ENCODE measurements around the gene TSPOAP1. TPM values are rescaled to one million over a fixed set of nuclear protein-coding genes. Genes with fewer than 3 reads are reported as not detected.

Gene TSPOAP1
- polyA plus RNA-seq, 1 of the 3 experiments (the other 2 are of a cell fraction): 0.79 TPM

- H3K4me2 ChIP-seq: no peak overlapping the region
- no peaks in the 10 kb centered on the region for H3K36me3 ChIP-seq (replicated peaks in 1 of 2; ENCODE audit: control insufficient read depth in 1 of 2, insufficient read depth in 2 of 2, low read length in 1 of 2)
- no peak overlapping the region for H3K9ac ChIP-seq
- H3K79me2 ChIP-seq (ENCODE audit: insufficient read depth): no peaks in the 10 kb centered on the region
- POLR2A ChIA-PET: no interaction called here
- CTCF ChIA-PET: no interaction called here
- no peak for DNase-seq
- TF ChIP-seq TEAD4 (IDR thresholded peaks at IDR 0.05; ENCODE audit: borderline replicate concordance, insufficient read depth): no peak
- no peak for TF ChIP-seq TAF1 (IDR thresholded peaks at IDR 0.05; ENCODE audit: borderline replicate concordance, low read depth, low read length)
- no peak for TF ChIP-seq MAX (IDR thresholded peaks at IDR 0.05; ENCODE audit: low read depth)
- TF ChIP-seq FOXJ3 (CRISPR knock-in tag; IDR thresholded peaks at IDR 0.05): no peak
- no peak for TF ChIP-seq NFIC (IDR thresholded peaks at IDR 0.05; ENCODE audit: borderline replicate concordance)
- no peak for TF ChIP-seq JUND (IDR thresholded peaks at IDR 0.05)
- TF ChIP-seq RFX5 (IDR thresholded peaks at IDR 0.05; ENCODE audit: low read length): no peak
- TF ChIP-seq IRF3 (IDR thresholded peaks at IDR 0.05; ENCODE audit: low read depth, low read length): no peak
- TF ChIP-seq ELF1 (IDR thresholded peaks at IDR 0.05): no peak
- TF ChIP-seq CHD2 (IDR thresholded peaks at IDR 0.05; ENCODE audit: low read length, partially characterized antibody): no peak
- no peak for TF ChIP-seq POLR2AphosphoS5 (IDR thresholded peaks at IDR 0.05; ENCODE audit: low read depth, low read length)
- no peaks in the 10 kb centered on the region for H3K9me3 ChIP-seq
- peaks cover 0 to 26% of the 10 kb centered on the region in 2 experiments; a peak in 1 of 4 replicates for H3K4me1 ChIP-seq (ENCODE audit: control insufficient read depth in 1 of 2, insufficient read depth in 2 of 2, low read depth in 1 of 2, low read length in 1 of 2)
- no peak overlapping the region for H2AFZ ChIP-seq (ENCODE audit: low read depth)
- no peaks in the 10 kb centered on the region for H3F3A ChIP-seq (replicated peaks; ENCODE audit: insufficient read depth)
- no peak overlapping the region for H3K4me3 ChIP-seq (ENCODE audit: low read depth in 2 of 2, low read length in 1 of 2)
- no peaks in the 10 kb centered on the region for H4K20me1 ChIP-seq (ENCODE audit: insufficient read depth)
- H3K27me3 ChIP-seq (ENCODE audit: insufficient read depth): 0 out of 2 replicates have a peak, but pooled peaks cover 7% of the 10 kb centered on the region
- H3K9me2 ChIP-seq: no peaks in the 10 kb centered on the region
- 54% methylated on average over 4 of the region's 4 CpGs for WGBS (ENCODE audit: low lambda C conversion rate)
- H3K27ac ChIP-seq (ENCODE audit: low read depth in 2 of 2, low read length in 1 of 2): no peak overlapping the region
These were observed 1.4 kb upstream of the TSPOAP1 start for GRCh38 chr17:58329810-58330537.

GRCh38 chr17:58329035-58329809, 627 bp upstream of the TSPOAP1 start:
- Histone ChIP-seq H3K4me2 (no peak overlapping the region), H2AFZ (ENCODE audit: low read depth) (no peak overlapping the region), H3K27me3 (ENCODE audit: insufficient read depth) (0 out of 2 replicates have a peak, but pooled peaks cover 14% of the 10 kb centered on the region), H3K9me3 (no peaks in the 10 kb centered on the region), H3K79me2 (ENCODE audit: insufficient read depth) (no peaks in the 10 kb centered on the region), H3K9me2 (no peaks in the 10 kb centered on the region), H3F3A (replicated peaks; ENCODE audit: insufficient read depth) (no peaks in the 10 kb centered on the region), H3K36me3 (replicated peaks in 1 of 2; ENCODE audit: control insufficient read depth in 1 of 2, insufficient read depth in 2 of 2, low read length in 1 of 2) (no peaks in the 10 kb centered on the region), H3K4me3 (ENCODE audit: low read depth in 2 of 2, low read length in 1 of 2) (peak overlapping the region in 1 of 2 experiments; percentile 23; a peak in 1 of 4 replicates), H3K4me1 (ENCODE audit: control insufficient read depth in 1 of 2, insufficient read depth in 2 of 2, low read depth in 1 of 2, low read length in 1 of 2) (peaks cover 0 to 27% of the 10 kb centered on the region in 2 experiments; a peak in 1 of 4 replicates), H3K9ac (no peak overlapping the region), H3K27ac (ENCODE audit: low read depth in 2 of 2, low read length in 1 of 2) (no peak overlapping the region; a peak in 1 of 4 replicates), H4K20me1 (ENCODE audit: insufficient read depth) (no peaks in the 10 kb centered on the region)
- peak; percentile 73 for DNase-seq
- CTCF ChIA-PET: interaction anchor here (1.4 kb wide), 1 partner anchor 88 kb away, joined by 8 read pairs; the partner anchor contains the start of gene RNF43
- 60% methylated on average over 16 of the region's 16 CpGs for WGBS (ENCODE audit: low lambda C conversion rate)
- TF ChIP-seq CTCF (IDR thresholded peaks at IDR 0.05) (peak; percentile 32; the same call in 1 of the 2 replicates), REST (IDR thresholded peaks at IDR 0.05; ENCODE audit: low read depth, low read length) (no peak), USF1 (IDR thresholded peaks at IDR 0.05; ENCODE audit: borderline replicate concordance, low read depth) (no peak), IRF3 (IDR thresholded peaks at IDR 0.05; ENCODE audit: low read depth, low read length) (no peak), FOXJ3 (CRISPR knock-in tag; IDR thresholded peaks at IDR 0.05) (no peak)
- POLR2A ChIA-PET: interaction anchor here (1.6 kb wide), 1 partner anchor 7 kb away, joined by 4 read pairs; no protein-coding TSS in a partner anchor

Data from SK-N-SH (cell line).